ENCODE measurements around the gene RAB7A. TPM values are rescaled to one million over a fixed set of nuclear protein-coding genes. Genes with fewer than 3 reads are reported as not detected.

The RAB7A gene
- total and polyA plus RNA-seq, 2 of the 8 experiments (the other 6 are each of a cell fraction or from before 2014, with no cell fraction given) = 179 to 195 TPM

DNA sequence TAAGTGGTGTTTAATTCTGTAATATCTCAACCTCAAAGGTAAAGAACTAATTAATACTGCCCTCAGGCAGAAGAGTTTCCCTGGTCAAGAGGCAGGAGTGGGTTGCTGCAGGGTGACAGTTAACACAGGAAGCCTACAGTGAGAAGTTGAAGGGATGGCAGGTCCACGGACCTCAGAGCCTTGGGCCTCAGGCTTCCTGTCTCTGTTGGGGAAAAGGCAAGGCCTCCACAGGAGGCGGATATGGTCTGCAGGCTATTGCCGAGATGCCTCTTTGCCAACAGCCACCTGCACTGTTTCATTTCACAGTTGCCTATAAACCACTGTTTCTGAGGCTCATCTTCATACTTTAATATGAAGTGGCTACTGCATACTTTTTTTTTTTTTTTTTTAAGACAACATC is 42.0 kb upstream of the RAB7A start (continued):
- TF ChIP-seq, protein P1, sequence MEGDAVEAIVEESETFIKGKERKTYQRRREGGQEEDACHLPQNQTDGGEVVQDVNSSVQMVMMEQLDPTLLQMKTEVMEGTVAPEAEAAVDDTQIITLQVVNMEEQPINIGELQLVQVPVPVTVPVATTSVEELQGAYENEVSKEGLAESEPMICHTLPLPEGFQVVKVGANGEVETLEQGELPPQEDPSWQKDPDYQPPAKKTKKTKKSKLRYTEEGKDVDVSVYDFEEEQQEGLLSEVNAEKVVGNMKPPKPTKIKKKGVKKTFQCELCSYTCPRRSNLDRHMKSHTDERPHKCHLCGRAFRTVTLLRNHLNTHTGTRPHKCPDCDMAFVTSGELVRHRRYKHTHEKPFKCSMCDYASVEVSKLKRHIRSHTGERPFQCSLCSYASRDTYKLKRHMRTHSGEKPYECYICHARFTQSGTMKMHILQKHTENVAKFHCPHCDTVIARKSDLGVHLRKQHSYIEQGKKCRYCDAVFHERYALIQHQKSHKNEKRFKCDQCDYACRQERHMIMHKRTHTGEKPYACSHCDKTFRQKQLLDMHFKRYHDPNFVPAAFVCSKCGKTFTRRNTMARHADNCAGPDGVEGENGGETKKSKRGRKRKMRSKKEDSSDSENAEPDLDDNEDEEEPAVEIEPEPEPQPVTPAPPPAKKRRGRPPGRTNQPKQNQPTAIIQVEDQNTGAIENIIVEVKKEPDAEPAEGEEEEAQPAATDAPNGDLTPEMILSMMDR (IDR thresholded peaks at IDR 0.05; ENCODE audit: control extremely low read depth in 1 of 3, insufficient read depth in 1 of 3, low read depth in 1 of 3, low read length in 3 of 3) = no peak
- TF ChIP-seq, protein P2, sequence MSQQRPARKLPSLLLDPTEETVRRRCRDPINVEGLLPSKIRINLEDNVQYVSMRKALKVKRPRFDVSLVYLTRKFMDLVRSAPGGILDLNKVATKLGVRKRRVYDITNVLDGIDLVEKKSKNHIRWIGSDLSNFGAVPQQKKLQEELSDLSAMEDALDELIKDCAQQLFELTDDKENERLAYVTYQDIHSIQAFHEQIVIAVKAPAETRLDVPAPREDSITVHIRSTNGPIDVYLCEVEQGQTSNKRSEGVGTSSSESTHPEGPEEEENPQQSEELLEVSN (IDR thresholded peaks at IDR 0.05) = no peak
- no peak for TF ChIP-seq RNF2 (IDR thresholded peaks at IDR 0.05; ENCODE audit: borderline replicate concordance, low read depth, low read length, missing control alignments, poor library complexity, severe bottlenecking)
- no peak for TF ChIP-seq BCL11A (IDR thresholded peaks at IDR 0.05; ENCODE audit: low read depth in 2 of 2, low read length in 2 of 2)
- TF ChIP-seq, protein P3, sequence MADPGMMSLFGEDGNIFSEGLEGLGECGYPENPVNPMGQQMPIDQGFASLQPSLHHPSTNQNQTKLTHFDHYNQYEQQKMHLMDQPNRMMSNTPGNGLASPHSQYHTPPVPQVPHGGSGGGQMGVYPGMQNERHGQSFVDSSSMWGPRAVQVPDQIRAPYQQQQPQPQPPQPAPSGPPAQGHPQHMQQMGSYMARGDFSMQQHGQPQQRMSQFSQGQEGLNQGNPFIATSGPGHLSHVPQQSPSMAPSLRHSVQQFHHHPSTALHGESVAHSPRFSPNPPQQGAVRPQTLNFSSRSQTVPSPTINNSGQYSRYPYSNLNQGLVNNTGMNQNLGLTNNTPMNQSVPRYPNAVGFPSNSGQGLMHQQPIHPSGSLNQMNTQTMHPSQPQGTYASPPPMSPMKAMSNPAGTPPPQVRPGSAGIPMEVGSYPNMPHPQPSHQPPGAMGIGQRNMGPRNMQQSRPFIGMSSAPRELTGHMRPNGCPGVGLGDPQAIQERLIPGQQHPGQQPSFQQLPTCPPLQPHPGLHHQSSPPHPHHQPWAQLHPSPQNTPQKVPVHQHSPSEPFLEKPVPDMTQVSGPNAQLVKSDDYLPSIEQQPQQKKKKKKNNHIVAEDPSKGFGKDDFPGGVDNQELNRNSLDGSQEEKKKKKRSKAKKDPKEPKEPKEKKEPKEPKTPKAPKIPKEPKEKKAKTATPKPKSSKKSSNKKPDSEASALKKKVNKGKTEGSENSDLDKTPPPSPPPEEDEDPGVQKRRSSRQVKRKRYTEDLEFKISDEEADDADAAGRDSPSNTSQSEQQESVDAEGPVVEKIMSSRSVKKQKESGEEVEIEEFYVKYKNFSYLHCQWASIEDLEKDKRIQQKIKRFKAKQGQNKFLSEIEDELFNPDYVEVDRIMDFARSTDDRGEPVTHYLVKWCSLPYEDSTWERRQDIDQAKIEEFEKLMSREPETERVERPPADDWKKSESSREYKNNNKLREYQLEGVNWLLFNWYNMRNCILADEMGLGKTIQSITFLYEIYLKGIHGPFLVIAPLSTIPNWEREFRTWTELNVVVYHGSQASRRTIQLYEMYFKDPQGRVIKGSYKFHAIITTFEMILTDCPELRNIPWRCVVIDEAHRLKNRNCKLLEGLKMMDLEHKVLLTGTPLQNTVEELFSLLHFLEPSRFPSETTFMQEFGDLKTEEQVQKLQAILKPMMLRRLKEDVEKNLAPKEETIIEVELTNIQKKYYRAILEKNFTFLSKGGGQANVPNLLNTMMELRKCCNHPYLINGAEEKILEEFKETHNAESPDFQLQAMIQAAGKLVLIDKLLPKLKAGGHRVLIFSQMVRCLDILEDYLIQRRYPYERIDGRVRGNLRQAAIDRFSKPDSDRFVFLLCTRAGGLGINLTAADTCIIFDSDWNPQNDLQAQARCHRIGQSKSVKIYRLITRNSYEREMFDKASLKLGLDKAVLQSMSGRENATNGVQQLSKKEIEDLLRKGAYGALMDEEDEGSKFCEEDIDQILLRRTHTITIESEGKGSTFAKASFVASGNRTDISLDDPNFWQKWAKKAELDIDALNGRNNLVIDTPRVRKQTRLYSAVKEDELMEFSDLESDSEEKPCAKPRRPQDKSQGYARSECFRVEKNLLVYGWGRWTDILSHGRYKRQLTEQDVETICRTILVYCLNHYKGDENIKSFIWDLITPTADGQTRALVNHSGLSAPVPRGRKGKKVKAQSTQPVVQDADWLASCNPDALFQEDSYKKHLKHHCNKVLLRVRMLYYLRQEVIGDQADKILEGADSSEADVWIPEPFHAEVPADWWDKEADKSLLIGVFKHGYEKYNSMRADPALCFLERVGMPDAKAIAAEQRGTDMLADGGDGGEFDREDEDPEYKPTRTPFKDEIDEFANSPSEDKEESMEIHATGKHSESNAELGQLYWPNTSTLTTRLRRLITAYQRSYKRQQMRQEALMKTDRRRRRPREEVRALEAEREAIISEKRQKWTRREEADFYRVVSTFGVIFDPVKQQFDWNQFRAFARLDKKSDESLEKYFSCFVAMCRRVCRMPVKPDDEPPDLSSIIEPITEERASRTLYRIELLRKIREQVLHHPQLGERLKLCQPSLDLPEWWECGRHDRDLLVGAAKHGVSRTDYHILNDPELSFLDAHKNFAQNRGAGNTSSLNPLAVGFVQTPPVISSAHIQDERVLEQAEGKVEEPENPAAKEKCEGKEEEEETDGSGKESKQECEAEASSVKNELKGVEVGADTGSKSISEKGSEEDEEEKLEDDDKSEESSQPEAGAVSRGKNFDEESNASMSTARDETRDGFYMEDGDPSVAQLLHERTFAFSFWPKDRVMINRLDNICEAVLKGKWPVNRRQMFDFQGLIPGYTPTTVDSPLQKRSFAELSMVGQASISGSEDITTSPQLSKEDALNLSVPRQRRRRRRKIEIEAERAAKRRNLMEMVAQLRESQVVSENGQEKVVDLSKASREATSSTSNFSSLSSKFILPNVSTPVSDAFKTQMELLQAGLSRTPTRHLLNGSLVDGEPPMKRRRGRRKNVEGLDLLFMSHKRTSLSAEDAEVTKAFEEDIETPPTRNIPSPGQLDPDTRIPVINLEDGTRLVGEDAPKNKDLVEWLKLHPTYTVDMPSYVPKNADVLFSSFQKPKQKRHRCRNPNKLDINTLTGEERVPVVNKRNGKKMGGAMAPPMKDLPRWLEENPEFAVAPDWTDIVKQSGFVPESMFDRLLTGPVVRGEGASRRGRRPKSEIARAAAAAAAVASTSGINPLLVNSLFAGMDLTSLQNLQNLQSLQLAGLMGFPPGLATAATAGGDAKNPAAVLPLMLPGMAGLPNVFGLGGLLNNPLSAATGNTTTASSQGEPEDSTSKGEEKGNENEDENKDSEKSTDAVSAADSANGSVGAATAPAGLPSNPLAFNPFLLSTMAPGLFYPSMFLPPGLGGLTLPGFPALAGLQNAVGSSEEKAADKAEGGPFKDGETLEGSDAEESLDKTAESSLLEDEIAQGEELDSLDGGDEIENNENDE (IDR thresholded peaks at IDR 0.05; ENCODE audit: insufficient replicate concordance, low read length) = no peak
- TF ChIP-seq POLR2A (IDR thresholded peaks at IDR 0.05; ENCODE audit: control extremely low read depth in 1 of 2, low read depth in 2 of 2, low read length in 2 of 2) = no peak

Measured in H1 (cell line).